Caco-2 (cell line): ENCODE results near the gene CAP2. TPM values are rescaled to one million over a fixed set of nuclear protein-coding genes. Genes with fewer than 3 reads are reported as not detected.

Source experiments
- BruUV-seq: library from RNA; stranded (reverse); fragments of 400-500 nt; replicated peaks from 2 replicates; lab custom pipeline; 2021; lab: Mats Ljungman, UMichigan
- CTCF ChIA-PET: fragments of 300-600 bp; sonication (Branson Sonifier 250); formaldehyde crosslinking; loops from one replicate; lab custom pipeline; 2022; ENCODE audit warnings: antibody characterized with exemption; lab: Charles Lee
- POLR2A ChIA-PET: fragments of 300-600 bp; sonication (Branson Sonifier 250); formaldehyde crosslinking; loops from one replicate; lab custom pipeline; 2022; ENCODE audit warnings: antibody characterized with exemption; lab: Charles Lee
- DNase-seq, 2 experiments: peaks; one replicate each; pipeline versions ENCODE4 v3.0.0 to v3.0.0-alpha.2; 2020 to 2022
- H3K27me3 ChIP-seq: replicated peaks from 2 replicates; pipeline ENCODE4 v1.6.0; 2011; ENCODE audit warnings: low read length; ENCODE audit not compliant: control insufficient read depth, insufficient read depth
- H3K36me3 ChIP-seq: 2 replicates; pipeline ENCODE4 v1.5.1; 2011; ENCODE audit warnings: low read length; ENCODE audit not compliant: control insufficient read depth, insufficient read depth
- H3K4me1 ChIP-seq: fragments of 250-450 bp; sonication (Bioruptor Pico); 2 replicates; pipeline ENCODE4 v1.5.1; 2020; ENCODE audit warnings: mild to moderate bottlenecking
- H3K4me3 ChIP-seq: 2 replicates; pipeline ENCODE4 v1.5.1; 2011; ENCODE audit warnings: low read depth, mild to moderate bottlenecking, control low read depth, low read length
- H3K9me3 ChIP-seq: fragments of 250-450 bp; sonication (Bioruptor Pico); 2 replicates; pipeline ENCODE4 v1.5.1; 2020; ENCODE audit warnings: mild to moderate bottlenecking, moderate library complexity
- H3K27ac Mint-ChIP-seq: one replicate; pipeline ENCODE4 v1.8.0; 2022; ENCODE audit warnings: mixed read lengths; ENCODE audit not compliant: unreplicated experiment
- H3K27me3 Mint-ChIP-seq: one replicate; pipeline ENCODE4 v1.8.0; 2022; ENCODE audit warnings: mixed read lengths; ENCODE audit not compliant: insufficient read depth, unreplicated experiment
- H3K36me3 Mint-ChIP-seq: one replicate; pipeline ENCODE4 v1.8.0; 2022; ENCODE audit warnings: mild to moderate bottlenecking, mixed read lengths; ENCODE audit not compliant: insufficient read depth, unreplicated experiment
- H3K4me1 Mint-ChIP-seq: one replicate; pipeline ENCODE4 v1.8.0; 2022; ENCODE audit warnings: low read depth, mixed read lengths; ENCODE audit not compliant: unreplicated experiment
- H3K4me3 Mint-ChIP-seq: one replicate; pipeline ENCODE4 v1.8.0; 2022; ENCODE audit warnings: mild to moderate bottlenecking, moderate library complexity, mixed read lengths; ENCODE audit not compliant: unreplicated experiment
- H3K9me3 Mint-ChIP-seq: one replicate; pipeline ENCODE4 v1.8.0; 2022; ENCODE audit warnings: mixed read lengths; ENCODE audit not compliant: unreplicated experiment
- intact Hi-C: fragments of 100-400 bp; cut with micrococcal nuclease; formaldehyde crosslinking; loops from one replicate; pipeline ENCODE4 v1.10.0; 2022; ENCODE audit not compliant: unreplicated experiment
- total RNA-seq: library from RNA; stranded (reverse); gene quantifications from 2 replicates; pipeline ENCODE4 v1.2.3, GENCODE V29; 2022
- TF ChIP-seq, protein P1 (sequence below), 2 experiments: fragments of 200-600 bp in 1 of 2; IDR thresholded peaks; 1 replicate in 1 of 2; 2 replicates in 1 of 2; pipeline versions ENCODE4 v1.5.1 to v1.8.0; 2011 to 2022; ENCODE audit warnings: antibody characterized with exemption in 1 of 2, control low read depth in 1 of 2, inconsistent platforms in 1 of 2, low read depth in 1 of 2, low read length in 1 of 2, mild to moderate bottlenecking in 1 of 2, moderate library complexity in 1 of 2; ENCODE audit not compliant: insufficient read depth in 1 of 2, severe bottlenecking in 1 of 2, unreplicated experiment in 1 of 2

The CAP2 gene
- total RNA-seq, 1 experiment from 2014 or later, result 8.9 TPM

- no peaks in the 10 kb centered on the region for H3K27me3 ChIP-seq
- H3K27ac Mint-ChIP-seq, result no peak overlapping the region
Measured at GRCh38 chr6:17455919-17456318, 62.5 kb downstream of the CAP2 start.

DNA sequence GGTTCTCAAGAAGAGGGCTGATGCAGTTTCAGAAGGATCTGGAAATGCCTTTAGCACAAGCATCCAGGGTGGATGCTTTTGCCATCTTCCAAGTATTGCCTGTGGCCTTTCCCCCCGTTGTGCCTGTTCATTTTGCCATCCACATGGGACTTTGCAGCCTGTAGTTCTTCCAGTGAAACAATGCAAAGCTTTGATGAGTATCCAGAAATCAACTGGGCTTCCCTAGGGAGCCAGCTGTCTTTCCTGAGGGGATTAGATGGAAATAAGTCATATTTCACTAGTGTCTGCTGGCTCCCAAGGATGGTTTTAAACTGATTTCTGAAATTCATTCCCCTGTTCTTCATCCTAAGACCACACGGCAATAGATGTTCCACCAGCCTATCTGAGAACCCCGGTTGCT is 63.3 kb downstream of the CAP2 start:
- Histone ChIP-seq H3K4me3 (no peak overlapping the region), H3K9me3 (no peaks in the 10 kb centered on the region), H3K27me3 (no peaks in the 10 kb centered on the region), H3K4me1 (no peaks in the 10 kb centered on the region), H3K36me3 (no peaks in the 10 kb centered on the region)
- Mint-ChIP-seq H3K9me3 (no peaks in the 10 kb centered on the region), H3K4me1 (no peaks in the 10 kb centered on the region), H3K27me3 (no peaks in the 10 kb centered on the region), H3K27ac (no peak overlapping the region), H3K36me3 (no peaks in the 10 kb centered on the region), H3K4me3 (no peak overlapping the region)
- TF ChIP-seq, protein P1, sequence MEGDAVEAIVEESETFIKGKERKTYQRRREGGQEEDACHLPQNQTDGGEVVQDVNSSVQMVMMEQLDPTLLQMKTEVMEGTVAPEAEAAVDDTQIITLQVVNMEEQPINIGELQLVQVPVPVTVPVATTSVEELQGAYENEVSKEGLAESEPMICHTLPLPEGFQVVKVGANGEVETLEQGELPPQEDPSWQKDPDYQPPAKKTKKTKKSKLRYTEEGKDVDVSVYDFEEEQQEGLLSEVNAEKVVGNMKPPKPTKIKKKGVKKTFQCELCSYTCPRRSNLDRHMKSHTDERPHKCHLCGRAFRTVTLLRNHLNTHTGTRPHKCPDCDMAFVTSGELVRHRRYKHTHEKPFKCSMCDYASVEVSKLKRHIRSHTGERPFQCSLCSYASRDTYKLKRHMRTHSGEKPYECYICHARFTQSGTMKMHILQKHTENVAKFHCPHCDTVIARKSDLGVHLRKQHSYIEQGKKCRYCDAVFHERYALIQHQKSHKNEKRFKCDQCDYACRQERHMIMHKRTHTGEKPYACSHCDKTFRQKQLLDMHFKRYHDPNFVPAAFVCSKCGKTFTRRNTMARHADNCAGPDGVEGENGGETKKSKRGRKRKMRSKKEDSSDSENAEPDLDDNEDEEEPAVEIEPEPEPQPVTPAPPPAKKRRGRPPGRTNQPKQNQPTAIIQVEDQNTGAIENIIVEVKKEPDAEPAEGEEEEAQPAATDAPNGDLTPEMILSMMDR (IDR thresholded peaks at IDR 0.05; ENCODE audit: insufficient read depth in 1 of 2, low read depth in 1 of 2, low read length in 1 of 2, severe bottlenecking in 1 of 2, unreplicated experiment in 1 of 2), result no peak
- BruUV-seq, result no TSS peak
- ChIA-PET CTCF (no interaction called here), POLR2A (no interaction called here)
- intact Hi-C loops, result no loop called here
- DNase-seq, result no peak

More at GRCh38 chr6:17455919-17456318, 62.5 kb downstream of the CAP2 start:
- no peaks in the 10 kb centered on the region for H3K36me3 ChIP-seq
- intact Hi-C loops, result no loop called here
- Mint-ChIP-seq H3K36me3 (no peaks in the 10 kb centered on the region), H3K4me3 (no peak overlapping the region), H3K4me1 (no peaks in the 10 kb centered on the region), H3K9me3 (no peaks in the 10 kb centered on the region), H3K27me3 (no peaks in the 10 kb centered on the region)
- H3K4me3 ChIP-seq, result no peak overlapping the region
- no TSS peak for BruUV-seq
- CTCF ChIA-PET, result no interaction called here
- H3K4me1 ChIP-seq, result no peaks in the 10 kb centered on the region
- TF ChIP-seq, protein P1 (IDR thresholded peaks at IDR 0.05; ENCODE audit: insufficient read depth in 1 of 2, low read depth in 1 of 2, low read length in 1 of 2, severe bottlenecking in 1 of 2, unreplicated experiment in 1 of 2), result no peak
- POLR2A ChIA-PET, result no interaction called here
- DNase-seq, result no peak
- no peaks in the 10 kb centered on the region for H3K9me3 ChIP-seq

- Mint-ChIP-seq H3K27ac (no peak overlapping the region), H3K4me1 (no peaks in the 10 kb centered on the region), H3K36me3 (no peaks in the 10 kb centered on the region), H3K27me3 (no peaks in the 10 kb centered on the region), H3K4me3 (no peak overlapping the region), H3K9me3 (no peaks in the 10 kb centered on the region)
- CTCF ChIA-PET, result no interaction called here
- TF ChIP-seq, protein P1 (IDR thresholded peaks at IDR 0.05; ENCODE audit: insufficient read depth in 1 of 2, low read depth in 1 of 2, low read length in 1 of 2, severe bottlenecking in 1 of 2, unreplicated experiment in 1 of 2), result no peak
- no peaks in the 10 kb centered on the region for H3K36me3 ChIP-seq
- POLR2A ChIA-PET, result no interaction called here
- no peak overlapping the region for H3K4me3 ChIP-seq
- no TSS peak for BruUV-seq
- DNase-seq, result no peak
- intact Hi-C loops, result no loop called here
- no peaks in the 10 kb centered on the region for H3K9me3 ChIP-seq
- H3K4me1 ChIP-seq, result no peaks in the 10 kb centered on the region
- no peaks in the 10 kb centered on the region for H3K27me3 ChIP-seq
Measured at GRCh38 chr6:17457405-17457804, 64.0 kb downstream of the CAP2 start.
